GM12873 (cell line): ENCODE results near the gene TEKT5.

ENCODE experiments used
- TF ChIP-seq, protein P1 (sequence below): IDR thresholded peaks from 2 replicates; pipeline ENCODE4 v1.5.1; 2012; ENCODE audit warnings: low read depth, mild to moderate bottlenecking, moderate library complexity, low read length, control low read depth; ENCODE audit not compliant: insufficient read depth; ENCODE audit errors: missing control alignments

TEKT5 gene

DNA sequence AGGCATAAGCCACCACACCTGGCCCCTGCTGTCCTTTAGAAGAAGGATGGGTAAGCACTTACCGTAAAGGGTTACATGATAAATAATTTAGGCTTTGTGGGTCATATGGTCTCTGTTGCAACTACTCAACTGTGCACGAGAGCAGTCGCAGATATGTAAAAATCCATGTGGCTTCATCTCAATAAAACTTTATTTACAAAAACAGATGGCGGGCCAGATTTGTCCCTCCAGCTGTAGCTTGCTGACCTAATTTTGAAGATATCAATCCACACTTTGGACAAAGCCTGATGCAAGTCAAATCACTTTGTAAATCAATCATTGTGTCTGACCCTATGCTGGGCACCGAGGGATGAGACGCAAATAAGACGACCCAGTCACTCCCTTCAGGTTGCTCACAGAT is 12.1 kb downstream of the TEKT5 start:
- TF ChIP-seq, protein P1, sequence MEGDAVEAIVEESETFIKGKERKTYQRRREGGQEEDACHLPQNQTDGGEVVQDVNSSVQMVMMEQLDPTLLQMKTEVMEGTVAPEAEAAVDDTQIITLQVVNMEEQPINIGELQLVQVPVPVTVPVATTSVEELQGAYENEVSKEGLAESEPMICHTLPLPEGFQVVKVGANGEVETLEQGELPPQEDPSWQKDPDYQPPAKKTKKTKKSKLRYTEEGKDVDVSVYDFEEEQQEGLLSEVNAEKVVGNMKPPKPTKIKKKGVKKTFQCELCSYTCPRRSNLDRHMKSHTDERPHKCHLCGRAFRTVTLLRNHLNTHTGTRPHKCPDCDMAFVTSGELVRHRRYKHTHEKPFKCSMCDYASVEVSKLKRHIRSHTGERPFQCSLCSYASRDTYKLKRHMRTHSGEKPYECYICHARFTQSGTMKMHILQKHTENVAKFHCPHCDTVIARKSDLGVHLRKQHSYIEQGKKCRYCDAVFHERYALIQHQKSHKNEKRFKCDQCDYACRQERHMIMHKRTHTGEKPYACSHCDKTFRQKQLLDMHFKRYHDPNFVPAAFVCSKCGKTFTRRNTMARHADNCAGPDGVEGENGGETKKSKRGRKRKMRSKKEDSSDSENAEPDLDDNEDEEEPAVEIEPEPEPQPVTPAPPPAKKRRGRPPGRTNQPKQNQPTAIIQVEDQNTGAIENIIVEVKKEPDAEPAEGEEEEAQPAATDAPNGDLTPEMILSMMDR = no peak

DNA sequence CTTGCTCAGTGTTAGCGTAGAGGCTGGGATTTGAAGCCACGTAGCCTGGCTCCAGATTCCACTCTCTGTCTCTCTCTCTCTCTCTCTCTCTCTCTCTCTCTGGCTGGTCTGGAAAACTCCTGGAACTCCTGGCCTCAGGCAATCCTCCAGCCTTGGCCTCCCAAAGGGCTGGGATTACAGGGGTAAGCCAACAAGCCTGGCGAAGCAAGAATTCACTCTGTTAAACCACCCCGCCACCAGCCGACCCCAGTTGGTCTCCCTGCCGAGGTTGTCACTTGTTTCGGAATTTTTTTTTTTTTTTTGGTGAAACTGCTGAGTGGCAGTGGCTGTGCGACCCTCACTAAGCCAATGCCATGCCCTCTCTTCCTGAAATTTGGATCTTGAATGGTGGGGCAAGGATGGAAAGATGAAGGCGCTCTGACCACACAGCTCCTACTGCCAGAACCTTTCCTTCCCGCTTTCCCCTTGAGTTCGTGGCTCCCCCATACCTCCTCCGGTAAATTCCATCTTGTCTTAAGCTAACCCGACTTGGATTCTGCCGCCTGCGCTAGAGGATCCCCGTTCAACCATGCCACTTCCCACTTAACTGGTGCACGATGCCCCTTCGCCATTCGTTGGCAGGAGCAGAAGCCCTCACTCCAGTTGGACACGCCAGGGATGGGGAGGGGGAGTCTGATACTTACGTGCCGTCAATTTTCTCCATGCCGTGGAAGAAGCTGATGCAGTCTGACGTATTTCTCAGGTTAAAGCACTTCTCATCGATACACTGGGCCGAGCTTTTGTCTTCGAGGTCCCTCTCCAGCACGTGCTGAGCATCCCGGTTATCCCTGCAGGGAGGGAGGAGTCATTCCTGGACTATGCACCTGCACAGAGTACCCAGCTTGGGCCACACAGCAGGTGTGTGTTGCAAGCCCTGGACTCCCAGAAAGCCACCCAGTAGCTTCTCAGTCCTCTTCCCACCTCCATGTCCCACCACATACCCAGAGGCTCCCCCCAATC is 13.1 kb downstream of the TEKT5 start:
- TF ChIP-seq, protein P1 = no peak

DNA sequence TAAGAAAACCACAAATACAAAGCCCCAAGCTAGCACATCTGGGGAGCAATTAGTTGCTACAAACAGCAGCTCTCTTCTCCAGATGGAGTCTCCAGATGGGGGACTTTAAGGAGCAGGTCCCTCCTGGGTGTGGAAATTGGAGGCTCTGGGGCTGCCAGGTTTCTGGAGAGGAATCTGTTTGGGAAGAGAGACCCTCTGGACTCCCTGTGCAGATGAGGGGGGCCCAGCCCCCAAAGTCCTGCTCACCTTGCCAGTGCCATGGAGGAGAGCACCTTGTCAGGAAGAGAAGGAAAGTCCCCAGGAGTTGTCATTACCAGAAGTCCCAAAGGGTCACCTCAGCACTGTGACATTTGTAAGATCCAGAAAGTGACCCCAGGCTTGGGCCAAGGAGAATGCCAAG is 14.8 kb downstream of the TEKT5 start:
- TF ChIP-seq, protein P1 = no peak

DNA sequence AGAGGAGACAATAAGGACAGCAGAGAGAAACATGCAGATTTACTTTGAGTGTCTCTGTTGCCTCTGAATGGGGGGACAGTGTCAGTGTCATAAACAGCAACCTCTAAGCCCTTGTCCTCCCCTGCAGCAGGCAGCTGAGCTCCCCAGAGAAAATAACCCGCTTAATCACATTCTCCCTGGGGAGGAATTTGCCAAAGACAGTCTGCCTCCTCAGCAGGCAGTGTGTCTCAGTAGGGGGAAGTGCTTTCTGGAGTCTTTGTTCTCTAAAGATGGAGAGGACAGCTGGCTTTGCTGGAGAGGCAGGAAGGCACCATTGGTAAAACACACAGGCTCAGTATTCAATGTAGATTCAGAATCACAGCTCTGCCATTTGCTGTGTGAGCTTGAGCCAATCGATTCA is 16.1 kb downstream of the TEKT5 start:
- TF ChIP-seq, protein P1 = no peak

DNA sequence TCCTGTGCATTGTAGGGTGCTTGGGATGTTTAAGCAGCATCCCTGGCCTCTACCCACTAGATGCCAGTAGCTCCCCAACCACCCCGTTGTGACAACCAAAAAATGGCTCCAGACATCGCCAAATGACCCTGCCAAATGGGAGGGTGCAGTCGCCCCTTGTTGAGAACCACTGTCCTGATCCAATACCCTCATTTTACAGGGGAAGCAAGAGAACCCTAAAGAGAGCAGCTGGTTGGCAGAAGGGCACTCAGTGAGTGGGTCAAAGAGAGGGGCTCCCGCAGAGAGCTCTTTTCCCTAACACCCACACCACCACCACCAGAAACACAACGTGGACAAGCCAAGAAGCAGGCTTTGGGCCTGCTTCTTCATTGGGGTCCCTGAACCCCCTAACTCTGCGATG is 18.4 kb downstream of the TEKT5 start:
- TF ChIP-seq, protein P1 = no peak

DNA sequence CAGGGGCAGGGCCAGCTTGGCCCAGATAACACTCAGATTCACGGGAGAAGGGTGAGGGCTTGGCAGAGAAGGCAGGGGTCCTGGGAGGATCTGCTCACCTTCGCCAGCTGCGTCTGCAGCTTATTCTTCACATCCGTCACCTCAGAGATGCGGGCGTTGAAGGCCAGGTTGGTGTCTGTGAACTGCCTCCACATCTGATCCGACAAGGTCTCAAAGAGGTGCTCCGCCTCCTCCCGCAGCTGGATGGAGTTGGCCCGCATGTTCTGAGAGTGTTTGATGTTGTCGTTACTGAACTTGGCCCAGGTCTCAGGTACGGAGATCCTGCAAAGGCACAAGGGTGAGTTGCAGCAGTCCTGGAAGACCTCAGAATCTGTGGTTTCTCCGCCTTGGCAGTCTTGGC is 18.9 kb downstream of the TEKT5 start:
- TF ChIP-seq, protein P1 = no peak

DNA sequence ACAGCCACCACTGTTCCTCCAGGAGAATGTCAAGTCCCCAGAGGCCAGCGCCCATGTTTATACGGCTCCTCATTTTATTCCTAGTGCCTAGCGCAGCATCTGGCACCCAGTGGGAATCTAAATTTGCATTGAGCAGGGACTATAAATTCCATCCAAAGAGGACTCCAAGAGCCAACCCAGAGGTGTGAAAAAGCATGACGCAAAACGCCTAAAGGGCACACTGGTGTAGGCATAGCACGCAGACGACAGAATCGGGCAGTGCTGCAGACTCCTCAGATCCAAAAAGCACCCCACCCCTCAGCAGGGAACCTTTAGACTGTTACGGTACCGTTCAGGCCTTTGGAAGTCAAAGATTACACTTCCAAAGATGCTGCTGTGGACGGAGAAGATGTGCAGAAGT is 19.5 kb downstream of the TEKT5 start:
- TF ChIP-seq, protein P1 = no peak
